ENCODE results near the gene BCL2.

GRCh38 chr18:63128237-63128974 is 191.2 kb downstream of the BCL2 start:
- TF ChIP-seq, protein P1, sequence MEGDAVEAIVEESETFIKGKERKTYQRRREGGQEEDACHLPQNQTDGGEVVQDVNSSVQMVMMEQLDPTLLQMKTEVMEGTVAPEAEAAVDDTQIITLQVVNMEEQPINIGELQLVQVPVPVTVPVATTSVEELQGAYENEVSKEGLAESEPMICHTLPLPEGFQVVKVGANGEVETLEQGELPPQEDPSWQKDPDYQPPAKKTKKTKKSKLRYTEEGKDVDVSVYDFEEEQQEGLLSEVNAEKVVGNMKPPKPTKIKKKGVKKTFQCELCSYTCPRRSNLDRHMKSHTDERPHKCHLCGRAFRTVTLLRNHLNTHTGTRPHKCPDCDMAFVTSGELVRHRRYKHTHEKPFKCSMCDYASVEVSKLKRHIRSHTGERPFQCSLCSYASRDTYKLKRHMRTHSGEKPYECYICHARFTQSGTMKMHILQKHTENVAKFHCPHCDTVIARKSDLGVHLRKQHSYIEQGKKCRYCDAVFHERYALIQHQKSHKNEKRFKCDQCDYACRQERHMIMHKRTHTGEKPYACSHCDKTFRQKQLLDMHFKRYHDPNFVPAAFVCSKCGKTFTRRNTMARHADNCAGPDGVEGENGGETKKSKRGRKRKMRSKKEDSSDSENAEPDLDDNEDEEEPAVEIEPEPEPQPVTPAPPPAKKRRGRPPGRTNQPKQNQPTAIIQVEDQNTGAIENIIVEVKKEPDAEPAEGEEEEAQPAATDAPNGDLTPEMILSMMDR (IDR thresholded peaks at IDR 0.05): no peak
- no peak for TF ChIP-seq POLR2A (IDR thresholded peaks at IDR 0.05)
